Transverse colon (tissue), 4 donors: ENCODE measurements around the gene P2RX4.

Source experiments
- EP300 ChIP-seq: sonication (generic); formaldehyde crosslinking; IDR thresholded peaks from one replicate; pipeline ENCODE4 v1.6.1; 2017; ENCODE audit warnings: antibody characterized with exemption, low read depth
- POLR2AphosphoS5 ChIP-seq, 3 donors: sonication (generic); formaldehyde crosslinking; IDR thresholded peaks; one replicate each; pipeline ENCODE4 v1.6.1; 2016; ENCODE audit warnings: antibody characterized with exemption in 3 of 3
- TF ChIP-seq, protein P1 (sequence below), 5 experiments: fragments of 200-600 bp in 3 of 5; fragments of 450-650 bp in 2 of 5; sonication (generic) in 3 of 5; IDR thresholded peaks; 1 replicate in 2 of 5; 2 replicates in 3 of 5; pipeline ENCODE4 v1.5.1; 2016 to 2017; ENCODE audit warnings: antibody characterized with exemption in 5 of 5, inconsistent platforms in 3 of 5, mild to moderate bottlenecking in 2 of 5, moderate library complexity in 1 of 5

DNA sequence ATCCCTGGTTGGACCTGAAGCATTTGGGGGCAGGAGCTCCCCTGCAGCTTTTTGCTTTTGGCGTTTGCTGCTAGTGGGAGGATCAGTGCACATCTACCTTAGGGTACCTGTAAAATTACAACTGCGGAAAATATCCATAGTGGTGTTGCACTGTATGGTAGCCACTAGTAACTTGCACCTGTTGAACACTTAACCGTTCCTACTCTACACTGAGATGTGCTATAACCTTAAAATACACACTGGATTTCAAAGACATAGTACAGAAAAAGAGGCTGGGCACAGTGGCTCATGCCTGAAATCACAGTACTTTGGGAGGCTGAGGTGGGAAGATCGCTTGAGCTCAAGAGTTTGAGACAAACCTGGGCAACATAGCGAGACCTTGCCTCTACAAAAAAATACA, 2.9 kb downstream of the P2RX4 start:
- TF ChIP-seq, protein P1, sequence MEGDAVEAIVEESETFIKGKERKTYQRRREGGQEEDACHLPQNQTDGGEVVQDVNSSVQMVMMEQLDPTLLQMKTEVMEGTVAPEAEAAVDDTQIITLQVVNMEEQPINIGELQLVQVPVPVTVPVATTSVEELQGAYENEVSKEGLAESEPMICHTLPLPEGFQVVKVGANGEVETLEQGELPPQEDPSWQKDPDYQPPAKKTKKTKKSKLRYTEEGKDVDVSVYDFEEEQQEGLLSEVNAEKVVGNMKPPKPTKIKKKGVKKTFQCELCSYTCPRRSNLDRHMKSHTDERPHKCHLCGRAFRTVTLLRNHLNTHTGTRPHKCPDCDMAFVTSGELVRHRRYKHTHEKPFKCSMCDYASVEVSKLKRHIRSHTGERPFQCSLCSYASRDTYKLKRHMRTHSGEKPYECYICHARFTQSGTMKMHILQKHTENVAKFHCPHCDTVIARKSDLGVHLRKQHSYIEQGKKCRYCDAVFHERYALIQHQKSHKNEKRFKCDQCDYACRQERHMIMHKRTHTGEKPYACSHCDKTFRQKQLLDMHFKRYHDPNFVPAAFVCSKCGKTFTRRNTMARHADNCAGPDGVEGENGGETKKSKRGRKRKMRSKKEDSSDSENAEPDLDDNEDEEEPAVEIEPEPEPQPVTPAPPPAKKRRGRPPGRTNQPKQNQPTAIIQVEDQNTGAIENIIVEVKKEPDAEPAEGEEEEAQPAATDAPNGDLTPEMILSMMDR (IDR thresholded peaks at IDR 0.05) = no peak
- TF ChIP-seq POLR2AphosphoS5 (IDR thresholded peaks at IDR 0.05) = no peak
- no peak for TF ChIP-seq EP300
